WTC11 (cell line): Measurements from ENCODE around the gene CSPG5. TPM values are rescaled to one million over a fixed set of nuclear protein-coding genes. Genes with fewer than 3 reads are reported as not detected.

Experiments
- ATAC-seq: fragments of 200-7000 bp; cut with Tn5 transposase; 2 replicates; pipeline ENCODE4 v1.10.0; 2021; ENCODE audit warnings: mild to moderate bottlenecking, moderate library complexity
- CTCF ChIA-PET: fragments of 300-600 bp; sonication (Branson Sonifier 250); formaldehyde crosslinking; loops from one replicate; lab custom pipeline; 2021; ENCODE audit warnings: antibody characterized with exemption; lab: Charles Lee
- POLR2A ChIA-PET: fragments of 350-600 bp; sonication (Branson Sonifier 250); formaldehyde crosslinking; loops from one replicate; lab custom pipeline; 2021; ENCODE audit warnings: antibody characterized with exemption; lab: Charles Lee
- DNase-seq: peaks from one replicate; pipeline ENCODE4 v3.0.0; 2021; ENCODE audit warnings: low spot score
- H3K27ac Mint-ChIP-seq: 2 replicates; pipeline ENCODE4 v1.8.0; 2021; ENCODE audit warnings: mixed read lengths
- H3K27me3 Mint-ChIP-seq: 2 replicates; pipeline ENCODE4 v1.8.0; 2021; ENCODE audit warnings: low read depth, mild to moderate bottlenecking, moderate library complexity, mixed read lengths
- H3K36me3 Mint-ChIP-seq: 2 replicates; pipeline ENCODE4 v1.8.0; 2021; ENCODE audit warnings: mixed read lengths
- H3K4me1 Mint-ChIP-seq: 2 replicates; pipeline ENCODE4 v1.8.0; 2022; ENCODE audit warnings: mixed read lengths
- H3K4me3 Mint-ChIP-seq: 2 replicates; pipeline ENCODE4 v1.8.0; 2021; ENCODE audit warnings: mild to moderate bottlenecking, moderate library complexity, mixed read lengths
- H3K9me3 Mint-ChIP-seq: 2 replicates; pipeline ENCODE4 v1.8.0; 2021; ENCODE audit warnings: mixed read lengths
- CBFB ChIP-seq: sonication (generic); formaldehyde crosslinking; IDR thresholded peaks from 2 replicates; pipeline ENCODE4 v1.8.1; 2022; ENCODE audit warnings: mild to moderate bottlenecking, low read depth, missing genetic modification reagents
- ELF4 ChIP-seq: sonication (generic); formaldehyde crosslinking; IDR thresholded peaks from 2 replicates; pipeline ENCODE4 v1.8.1; 2022; ENCODE audit warnings: low read depth, mild to moderate bottlenecking, moderate library complexity, missing genetic modification reagents
- ERG ChIP-seq: fragments of 250-450 bp; sonication (Bioruptor Pico); IDR thresholded peaks from 2 replicates; pipeline ENCODE4 v1.8.0; 2021; ENCODE audit warnings: mild to moderate bottlenecking
- ESRRA ChIP-seq: sonication (generic); formaldehyde crosslinking; IDR thresholded peaks from 2 replicates; pipeline ENCODE4 v1.8.1; 2022; ENCODE audit warnings: mild to moderate bottlenecking, missing genetic modification reagents, borderline replicate concordance
- FOXJ3 ChIP-seq: sonication (generic); formaldehyde crosslinking; IDR thresholded peaks from 2 replicates; pipeline ENCODE4 v1.9.0; 2021; ENCODE audit warnings: missing genetic modification reagents, mild to moderate bottlenecking, borderline replicate concordance
- GABPB1 ChIP-seq: sonication (generic); formaldehyde crosslinking; IDR thresholded peaks from 2 replicates; pipeline ENCODE4 v1.8.1; 2023; ENCODE audit warnings: mild to moderate bottlenecking, missing genetic modification reagents
- GTF2I ChIP-seq: fragments of 250-450 bp; sonication (Bioruptor Pico); conservative IDR thresholded peaks from 2 replicates; pipeline ENCODE4 v1.4.0; 2021; ENCODE audit warnings: mild to moderate bottlenecking
- IRF2 ChIP-seq: sonication (generic); formaldehyde crosslinking; IDR thresholded peaks from 2 replicates; pipeline ENCODE4 v1.8.0; 2022; ENCODE audit warnings: low read depth, missing genetic modification reagents, borderline replicate concordance
- JAZF1 ChIP-seq: fragments of 250-450 bp; sonication (Bioruptor Pico); IDR thresholded peaks from 2 replicates; pipeline ENCODE4 v1.9.0; 2021; ENCODE audit warnings: moderate library complexity, mild to moderate bottlenecking, inconsistent platforms
- JUN ChIP-seq: sonication (generic); formaldehyde crosslinking; IDR thresholded peaks from 2 replicates; pipeline ENCODE4 v1.8.0; 2023; ENCODE audit warnings: mild to moderate bottlenecking, missing genetic modification reagents
- NFE2L1 ChIP-seq: sonication (generic); formaldehyde crosslinking; IDR thresholded peaks from 2 replicates; pipeline ENCODE4 v1.8.1; 2023; ENCODE audit warnings: missing genetic modification reagents
- NFYB ChIP-seq: sonication (generic); formaldehyde crosslinking; conservative IDR thresholded peaks from 2 replicates; pipeline ENCODE4 v1.8.0; 2022; ENCODE audit warnings: low read depth, missing genetic modification reagents
- PRRX2 ChIP-seq: fragments of 250-450 bp; sonication (Bioruptor Pico); IDR thresholded peaks from 2 replicates; pipeline ENCODE4 v1.8.0; 2021; ENCODE audit warnings: mild to moderate bottlenecking
- RORB ChIP-seq: fragments of 250-450 bp; sonication (Bioruptor Pico); IDR thresholded peaks from 2 replicates; pipeline ENCODE4 v1.9.0; 2021; ENCODE audit warnings: mild to moderate bottlenecking
- TCF7 ChIP-seq: sonication (generic); formaldehyde crosslinking; IDR thresholded peaks from 2 replicates; pipeline ENCODE4 v1.8.0; 2022; ENCODE audit warnings: mild to moderate bottlenecking, low read depth, missing genetic modification reagents, moderate library complexity
- TEAD4 ChIP-seq: sonication (generic); formaldehyde crosslinking; IDR thresholded peaks from 2 replicates; pipeline ENCODE4 v1.8.0; 2022; ENCODE audit warnings: mild to moderate bottlenecking, missing genetic modification reagents
- ZNF121 ChIP-seq: sonication (generic); formaldehyde crosslinking; IDR thresholded peaks from 2 replicates; pipeline ENCODE4 v1.8.0; 2023; ENCODE audit warnings: missing genetic modification reagents
- ZNF219 ChIP-seq: sonication (generic); formaldehyde crosslinking; IDR thresholded peaks from 2 replicates; pipeline ENCODE4 v1.8.0; 2023; ENCODE audit warnings: missing genetic modification reagents, mild to moderate bottlenecking, borderline replicate concordance
- ZNF532 ChIP-seq: fragments of 250-450 bp; sonication (Bioruptor Pico); IDR thresholded peaks from 2 replicates; pipeline ENCODE4 v1.9.0; 2021; ENCODE audit warnings: mild to moderate bottlenecking, borderline replicate concordance
- total RNA-seq: library from RNA; stranded (reverse); gene quantifications from 3 replicates; pipeline ENCODE4 v1.2.3, GENCODE V29; 2021
- TF ChIP-seq, protein P1 (sequence below): sonication (generic); formaldehyde crosslinking; IDR thresholded peaks from 2 replicates; pipeline ENCODE4 v1.8.1; 2022; ENCODE audit warnings: mild to moderate bottlenecking, missing genetic modification reagents, moderate library complexity, borderline replicate concordance
- TF ChIP-seq, protein P2 (sequence below): sonication (generic); formaldehyde crosslinking; IDR thresholded peaks from 2 replicates; pipeline ENCODE4 v1.8.1; 2022; ENCODE audit warnings: low read depth, mild to moderate bottlenecking, moderate library complexity, missing genetic modification reagents, borderline replicate concordance

CSPG5 gene
- total RNA-seq, 1 experiment from 2014 or later = 3.3 TPM

- TF ChIP-seq, protein P1, sequence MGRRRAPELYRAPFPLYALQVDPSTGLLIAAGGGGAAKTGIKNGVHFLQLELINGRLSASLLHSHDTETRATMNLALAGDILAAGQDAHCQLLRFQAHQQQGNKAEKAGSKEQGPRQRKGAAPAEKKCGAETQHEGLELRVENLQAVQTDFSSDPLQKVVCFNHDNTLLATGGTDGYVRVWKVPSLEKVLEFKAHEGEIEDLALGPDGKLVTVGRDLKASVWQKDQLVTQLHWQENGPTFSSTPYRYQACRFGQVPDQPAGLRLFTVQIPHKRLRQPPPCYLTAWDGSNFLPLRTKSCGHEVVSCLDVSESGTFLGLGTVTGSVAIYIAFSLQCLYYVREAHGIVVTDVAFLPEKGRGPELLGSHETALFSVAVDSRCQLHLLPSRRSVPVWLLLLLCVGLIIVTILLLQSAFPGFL = no peak
- no peak for TF ChIP-seq JAZF1
- TF ChIP-seq TCF7 (CRISPR knock-in tag) = no peak
Measured at GRCh38 chr3:47581835-47582234, 3.2 kb upstream of the CSPG5 start (continued).

DNA sequence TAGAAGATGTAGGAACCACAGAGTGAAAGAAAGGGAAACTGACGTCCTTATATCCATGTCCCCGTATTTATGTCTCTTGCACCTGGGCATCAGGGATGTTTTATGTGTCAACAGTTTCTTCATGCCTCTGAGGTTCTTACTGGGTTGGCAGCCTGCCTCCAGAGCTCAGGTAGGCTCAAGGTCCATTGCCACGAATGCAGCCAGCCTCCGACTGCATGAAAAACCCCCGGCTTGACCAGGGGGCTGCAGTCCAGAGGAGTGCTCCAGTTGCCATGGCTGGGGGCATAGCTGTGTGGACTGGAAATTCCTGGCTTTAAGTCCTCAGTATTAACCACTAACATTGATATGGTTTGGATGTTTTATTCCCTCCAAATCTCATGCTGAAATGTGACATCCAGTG lies 2.8 kb upstream of the CSPG5 start:
- DNase-seq (no peak), ATAC-seq (no peak)
- H3K4me3 Mint-ChIP-seq = no peak overlapping the region
- H3K27me3 Mint-ChIP-seq = peaks cover 42% of the 10 kb centered on the region
- POLR2A ChIA-PET = interaction anchor here (0.6 kb wide), 1 partner anchor 242 kb away, joined by 3 read pairs; no protein-coding TSS in a partner anchor
- TF ChIP-seq IRF2 (no peak), NFYB (CRISPR knock-in tag) (no peak), ERG (CRISPR knock-in tag) (no peak), CBFB (no peak), JUN (CRISPR knock-in tag) (no peak), TEAD4 (CRISPR knock-in tag) (no peak), PRRX2 (CRISPR knock-in tag) (no peak), GTF2I (no peak), ZNF532 (CRISPR knock-in tag) (no peak), RORB (CRISPR knock-in tag) (no peak), ELF4 (no peak), FOXJ3 (CRISPR knock-in tag) (no peak), GABPB1 (CRISPR knock-in tag) (no peak), ESRRA (no peak), ZNF121 (no peak), NFE2L1 (CRISPR knock-in tag) (no peak), ZNF219 (CRISPR knock-in tag) (no peak)
- TF ChIP-seq, protein P1 = no peak
- TF ChIP-seq, protein P2, sequence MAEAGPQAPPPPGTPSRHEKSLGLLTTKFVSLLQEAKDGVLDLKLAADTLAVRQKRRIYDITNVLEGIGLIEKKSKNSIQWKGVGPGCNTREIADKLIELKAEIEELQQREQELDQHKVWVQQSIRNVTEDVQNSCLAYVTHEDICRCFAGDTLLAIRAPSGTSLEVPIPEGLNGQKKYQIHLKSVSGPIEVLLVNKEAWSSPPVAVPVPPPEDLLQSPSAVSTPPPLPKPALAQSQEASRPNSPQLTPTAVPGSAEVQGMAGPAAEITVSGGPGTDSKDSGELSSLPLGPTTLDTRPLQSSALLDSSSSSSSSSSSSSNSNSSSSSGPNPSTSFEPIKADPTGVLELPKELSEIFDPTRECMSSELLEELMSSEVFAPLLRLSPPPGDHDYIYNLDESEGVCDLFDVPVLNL (CRISPR knock-in tag) = no peak
- H3K36me3 Mint-ChIP-seq = peaks cover 10% of the 10 kb centered on the region
- no peak overlapping the region for H3K27ac Mint-ChIP-seq
- CTCF ChIA-PET = interaction anchor here (1.0 to 1.3 kb wide), 2 partner anchors 59 to 160 kb away, joined by 3 read pairs; no protein-coding TSS in a partner anchor
- peaks cover 17% of the 10 kb centered on the region for H3K4me1 Mint-ChIP-seq
- H3K9me3 Mint-ChIP-seq = no peaks in the 10 kb centered on the region
